Measurements from ENCODE around the gene RGS10. TPM values are rescaled to one million over a fixed set of nuclear protein-coding genes. Genes with fewer than 3 reads are reported as not detected.
"Not testable (repeated sequence)": the region's sequence is repeated elsewhere in the genome, so short reads cannot be mapped to it uniquely, and the experiment has no call there.

The RGS10 gene
- total RNA-seq, 1 experiment from 2014 or later = 46.0 TPM

DNA sequence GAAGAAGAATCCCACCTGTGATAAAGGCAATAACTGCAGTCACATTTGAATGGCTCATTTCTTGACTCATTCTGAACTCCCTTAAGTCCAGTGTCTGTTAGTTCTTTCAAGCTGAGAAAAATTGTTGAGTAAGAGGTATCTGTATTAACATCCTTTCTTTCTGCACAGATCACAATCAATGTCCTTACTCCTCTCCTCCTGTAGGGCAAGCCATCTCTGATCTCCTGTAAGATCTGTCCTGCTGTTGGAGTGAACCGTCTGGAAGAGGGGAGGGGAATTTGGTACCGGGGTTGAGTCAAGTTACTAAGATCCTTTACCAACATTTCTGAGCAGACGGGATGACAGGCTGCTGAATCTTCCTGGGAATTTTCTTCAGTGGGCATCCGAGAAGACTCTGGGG, 19.6 kb upstream of the RGS10 start:
- Histone ChIP-seq H3K9me3 (ENCODE audit: insufficient read depth, low read depth) (no peaks in the 10 kb centered on the region), H3K36me3 (ENCODE audit: low read depth) (no peaks in the 10 kb centered on the region), H3K4me2 (no peak overlapping the region), H3K9me2 (ENCODE audit: insufficient read depth) (no peaks in the 10 kb centered on the region), H2AFZ (no peak overlapping the region), H3K27me3 (ENCODE audit: insufficient read depth, low read depth) (no peaks in the 10 kb centered on the region), H3K27ac (no peak overlapping the region), H3F3A (ENCODE audit: insufficient read depth, low read depth) (no peaks in the 10 kb centered on the region), H4K20me1 (ENCODE audit: insufficient read depth) (no peaks in the 10 kb centered on the region), H3K4me1 (replicated peaks; ENCODE audit: insufficient read depth) (no peaks in the 10 kb centered on the region), H3K4me3 (no peak overlapping the region), H3K79me2 (ENCODE audit: low read depth) (no peaks in the 10 kb centered on the region)
- BruUV-seq (replicated peaks) = no TSS peak
- no peak for DNase-seq
- POLR2A ChIA-PET (ENCODE audit: unreplicated experiment) = no interaction called here
- CTCF ChIA-PET = no interaction called here
- intact Hi-C loops (cut with micrococcal nuclease; ENCODE audit: unreplicated experiment) = no loop called here
- no peak for TF ChIP-seq EZH2 (IDR thresholded peaks at IDR 0.05; ENCODE audit: low read depth)
- TF ChIP-seq, protein P1, sequence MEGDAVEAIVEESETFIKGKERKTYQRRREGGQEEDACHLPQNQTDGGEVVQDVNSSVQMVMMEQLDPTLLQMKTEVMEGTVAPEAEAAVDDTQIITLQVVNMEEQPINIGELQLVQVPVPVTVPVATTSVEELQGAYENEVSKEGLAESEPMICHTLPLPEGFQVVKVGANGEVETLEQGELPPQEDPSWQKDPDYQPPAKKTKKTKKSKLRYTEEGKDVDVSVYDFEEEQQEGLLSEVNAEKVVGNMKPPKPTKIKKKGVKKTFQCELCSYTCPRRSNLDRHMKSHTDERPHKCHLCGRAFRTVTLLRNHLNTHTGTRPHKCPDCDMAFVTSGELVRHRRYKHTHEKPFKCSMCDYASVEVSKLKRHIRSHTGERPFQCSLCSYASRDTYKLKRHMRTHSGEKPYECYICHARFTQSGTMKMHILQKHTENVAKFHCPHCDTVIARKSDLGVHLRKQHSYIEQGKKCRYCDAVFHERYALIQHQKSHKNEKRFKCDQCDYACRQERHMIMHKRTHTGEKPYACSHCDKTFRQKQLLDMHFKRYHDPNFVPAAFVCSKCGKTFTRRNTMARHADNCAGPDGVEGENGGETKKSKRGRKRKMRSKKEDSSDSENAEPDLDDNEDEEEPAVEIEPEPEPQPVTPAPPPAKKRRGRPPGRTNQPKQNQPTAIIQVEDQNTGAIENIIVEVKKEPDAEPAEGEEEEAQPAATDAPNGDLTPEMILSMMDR (conservative IDR thresholded peaks at IDR 0.05) = no peak

DNA sequence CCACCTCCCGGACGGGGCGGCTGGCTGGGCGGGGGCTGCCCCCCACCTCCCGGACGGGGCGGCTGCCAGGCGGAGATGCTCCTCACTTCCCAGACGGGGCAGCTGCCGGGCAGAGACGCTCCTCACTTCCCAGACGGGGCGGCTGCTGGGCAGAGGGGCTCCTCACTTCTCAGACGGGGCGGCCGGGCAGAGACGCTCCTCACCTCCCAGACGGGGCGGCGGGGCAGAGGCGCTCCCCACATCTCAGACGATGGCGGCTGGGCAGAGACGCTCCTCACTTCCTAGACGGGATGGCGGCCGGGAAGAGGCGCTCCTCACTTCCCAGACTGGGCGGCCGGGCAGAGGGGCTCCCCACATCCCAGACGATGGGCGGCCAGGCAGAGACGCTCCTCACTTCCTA, 17.0 kb upstream of the RGS10 start:
- H3F3A ChIP-seq (ENCODE audit: insufficient read depth, low read depth); H3K4me2 ChIP-seq; H3K9me2 ChIP-seq (ENCODE audit: insufficient read depth); H4K20me1 ChIP-seq (ENCODE audit: insufficient read depth); POLR2A ChIA-PET (ENCODE audit: unreplicated experiment); H3K79me2 ChIP-seq (ENCODE audit: low read depth); H3K36me3 ChIP-seq (ENCODE audit: low read depth); H3K27ac ChIP-seq; H3K9me3 ChIP-seq (ENCODE audit: insufficient read depth, low read depth); H2AFZ ChIP-seq; CTCF ChIA-PET; H3K27me3 ChIP-seq (ENCODE audit: insufficient read depth, low read depth); BruUV-seq (replicated peaks); H3K4me3 ChIP-seq; H3K4me1 ChIP-seq (replicated peaks; ENCODE audit: insufficient read depth); intact Hi-C loops (cut with micrococcal nuclease; ENCODE audit: unreplicated experiment); DNase-seq: not testable (repeated sequence)

DNA sequence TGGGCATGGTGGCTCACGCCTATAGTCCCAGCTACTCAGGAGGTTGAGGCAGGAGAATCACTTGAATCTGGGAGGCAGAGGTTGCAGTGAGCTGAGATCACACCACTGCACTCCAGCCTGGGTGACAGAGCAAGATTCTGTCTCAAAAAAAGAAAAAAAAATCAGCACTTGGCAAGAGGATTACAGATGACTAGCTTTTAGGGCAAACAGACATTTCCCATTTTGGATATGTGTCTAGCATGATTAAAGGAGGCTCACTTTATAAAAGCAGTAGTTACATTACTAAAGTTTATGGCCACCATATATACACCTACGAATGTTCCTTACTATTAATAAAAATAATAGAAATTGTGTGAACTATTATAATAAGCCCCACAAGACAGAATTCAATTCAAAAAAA, 13.6 kb upstream of the RGS10 start:
- H2AFZ ChIP-seq; intact Hi-C loops (cut with micrococcal nuclease; ENCODE audit: unreplicated experiment); H3F3A ChIP-seq (ENCODE audit: insufficient read depth, low read depth); H3K36me3 ChIP-seq (ENCODE audit: low read depth); H3K9me2 ChIP-seq (ENCODE audit: insufficient read depth); H3K79me2 ChIP-seq (ENCODE audit: low read depth); H3K4me1 ChIP-seq (replicated peaks; ENCODE audit: insufficient read depth); H3K27ac ChIP-seq; H4K20me1 ChIP-seq (ENCODE audit: insufficient read depth); H3K27me3 ChIP-seq (ENCODE audit: insufficient read depth, low read depth); CTCF ChIA-PET; H3K4me2 ChIP-seq; H3K4me3 ChIP-seq; H3K9me3 ChIP-seq (ENCODE audit: insufficient read depth, low read depth); BruUV-seq (replicated peaks); DNase-seq: not testable (repeated sequence)
- POLR2A ChIA-PET (ENCODE audit: unreplicated experiment) = interaction anchor here (0.6 to 0.7 kb wide), 2 partner anchors 13 to 39 kb away, joined by 3 to 9 read pairs; no protein-coding TSS in a partner anchor

DNA sequence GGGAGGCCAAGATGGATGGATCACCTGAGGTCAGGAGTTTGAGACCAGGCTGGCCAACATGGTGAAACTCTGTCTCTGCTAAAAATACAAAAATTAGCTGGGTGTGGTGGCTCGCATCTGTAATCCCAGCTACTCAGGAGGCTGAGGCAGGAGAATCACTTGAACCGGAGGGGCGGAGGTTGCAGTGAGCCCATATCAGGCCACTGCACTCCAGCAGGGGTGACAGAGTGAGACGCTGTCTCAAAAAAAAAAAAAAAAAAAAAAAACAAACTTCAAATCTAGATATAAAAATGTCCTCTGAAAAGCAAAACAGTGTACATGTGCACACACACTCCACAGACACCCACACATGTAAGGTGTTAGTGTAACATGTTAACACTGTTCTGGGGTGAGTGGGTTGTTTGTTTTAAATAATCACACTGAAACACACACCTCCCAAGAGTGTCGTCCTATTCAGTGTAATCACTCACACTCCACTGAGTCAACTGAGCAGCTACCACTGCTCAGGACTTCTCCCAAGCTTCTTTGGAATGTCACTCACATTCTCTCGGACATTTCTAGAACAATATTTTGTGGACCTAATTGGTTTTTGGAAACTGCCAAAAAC, 12.8 kb upstream of the RGS10 start:
- Histone ChIP-seq H3K9me3 (ENCODE audit: insufficient read depth, low read depth) (no peaks in the 10 kb centered on the region), H3K27ac (no peak overlapping the region), H3F3A (ENCODE audit: insufficient read depth, low read depth) (no peaks in the 10 kb centered on the region), H3K4me2 (no peak overlapping the region), H3K9me2 (ENCODE audit: insufficient read depth) (no peaks in the 10 kb centered on the region), H3K4me3 (no peak overlapping the region), H2AFZ (no peak overlapping the region), H3K27me3 (ENCODE audit: insufficient read depth, low read depth) (no peaks in the 10 kb centered on the region), H3K36me3 (ENCODE audit: low read depth) (no peaks in the 10 kb centered on the region), H3K79me2 (ENCODE audit: low read depth) (no peaks in the 10 kb centered on the region), H4K20me1 (ENCODE audit: insufficient read depth) (no peaks in the 10 kb centered on the region), H3K4me1 (replicated peaks; ENCODE audit: insufficient read depth) (no peaks in the 10 kb centered on the region)
- TF ChIP-seq, protein P1 (conservative IDR thresholded peaks at IDR 0.05) = no peak
- no peak for TF ChIP-seq EZH2 (IDR thresholded peaks at IDR 0.05; ENCODE audit: low read depth)
- BruUV-seq (replicated peaks) = no TSS peak
- DNase-seq = no peak
- ChIA-PET POLR2A (ENCODE audit: unreplicated experiment) (no interaction called here), CTCF (no interaction called here)
- intact Hi-C loops (cut with micrococcal nuclease; ENCODE audit: unreplicated experiment) = no loop called here
